CD14-positive monocyte (primary cell): ENCODE measurements around the gene RHOBTB3. TPM values are rescaled to one million over a fixed set of nuclear protein-coding genes. Genes with fewer than 3 reads are reported as not detected.
"Not testable (repeated sequence)": the region's sequence is repeated elsewhere in the genome, so short reads cannot be mapped to it uniquely, and the experiment has no call there.

Source experiments
- DNase-seq, 3 donors: peaks; one replicate each; pipeline ENCODE4 v3.0.0-alpha.2; 2011 to 2022
- H2AFZ ChIP-seq: 2 replicates; pipeline ENCODE4 v1.6.0; 2012; ENCODE audit warnings: mild to moderate bottlenecking, low read depth, low read length, inconsistent platforms; ENCODE audit not compliant: insufficient read depth, poor library complexity, severe bottlenecking
- H3K27ac ChIP-seq, 2 donors: 1 replicate in 1 of 2; 2 replicates in 1 of 2; pipeline ENCODE4 v1.5.1; 2012 to 2013; ENCODE audit warnings: low read length in 2 of 2, control low read depth in 1 of 2, inconsistent platforms in 1 of 2, low read depth in 1 of 2, mild to moderate bottlenecking in 1 of 2
- H3K27me3 ChIP-seq, 2 donors: one replicate each; pipeline versions ENCODE4 v1.6.0 to v1.6.1; 2011 to 2013; ENCODE audit warnings: low read length in 2 of 2; ENCODE audit not compliant: control insufficient read depth in 2 of 2, insufficient read depth in 2 of 2
- H3K36me3 ChIP-seq, 2 donors: replicated peaks in 1 of 2; 1 replicate in 1 of 2; 2 replicates in 1 of 2; pipeline versions ENCODE4 v1.5.1 to v1.6.1; 2012 to 2013; ENCODE audit warnings: low read length in 2 of 2, control low read depth in 1 of 2, inconsistent platforms in 1 of 2, mild to moderate bottlenecking in 1 of 2; ENCODE audit not compliant: insufficient read depth in 2 of 2, control insufficient read depth in 1 of 2
- H3K4me1 ChIP-seq, 2 donors: 1 replicate in 1 of 2; 2 replicates in 1 of 2; pipeline versions ENCODE4 v1.5.1 to v1.6.1; 2012 to 2013; ENCODE audit warnings: low read length in 2 of 2, control low read depth in 1 of 2, inconsistent platforms in 1 of 2, mild to moderate bottlenecking in 1 of 2, moderate library complexity in 1 of 2; ENCODE audit not compliant: insufficient read depth in 2 of 2, control insufficient read depth in 1 of 2
- H3K4me2 ChIP-seq: replicated peaks from 2 replicates; pipeline ENCODE3; 2012; ENCODE audit warnings: low read length, moderate library complexity, mild to moderate bottlenecking; ENCODE audit not compliant: poor library complexity, severe bottlenecking; ENCODE audit errors: extremely low read depth
- H3K4me3 ChIP-seq, 3 experiments: fragments of 200-600 bp in 1 of 3; sonication (generic) in 1 of 3; replicated peaks in 1 of 3; 1 replicate in 2 of 3; 2 replicates in 1 of 3; pipeline ENCODE4 v1.5.1; 2011 to 2013; ENCODE audit warnings: low read length in 3 of 3, mild to moderate bottlenecking in 3 of 3, control low read depth in 2 of 3, low read depth in 2 of 3, inconsistent platforms in 1 of 3, moderate library complexity in 1 of 3
- H3K79me2 ChIP-seq: 2 replicates; pipeline ENCODE4 v1.6.0; 2012; ENCODE audit warnings: mild to moderate bottlenecking, control low read depth, inconsistent platforms, low read length, moderate library complexity; ENCODE audit not compliant: insufficient read depth
- H3K9ac ChIP-seq: 2 replicates; pipeline ENCODE4 v1.6.0; 2017; ENCODE audit warnings: low read length, mild to moderate bottlenecking; ENCODE audit not compliant: insufficient read depth, poor library complexity, severe bottlenecking
- H3K9me3 ChIP-seq, 2 donors: replicated peaks in 1 of 2; 1 replicate in 1 of 2; 2 replicates in 1 of 2; pipeline versions ENCODE4 v1.5.1 to v1.6.1; 2012 to 2013; ENCODE audit warnings: low read length in 2 of 2, control low read depth in 1 of 2; ENCODE audit not compliant: control insufficient read depth in 1 of 2, insufficient read depth in 1 of 2
- H4K20me1 ChIP-seq: 2 replicates; pipeline ENCODE4 v1.6.0; 2012; ENCODE audit warnings: mild to moderate bottlenecking, low read length, control low read depth, moderate library complexity; ENCODE audit not compliant: insufficient read depth
- H3K27ac Mint-ChIP-seq, 7 donors: one replicate each; pipeline ENCODE4 v1.8.0; 2020; ENCODE audit warnings: mild to moderate bottlenecking in 7 of 7, mixed read lengths in 7 of 7, moderate library complexity in 6 of 7, inconsistent platforms in 2 of 7
- H3K27me3 Mint-ChIP-seq, 3 donors: one replicate each; pipeline ENCODE4 v1.8.0; 2021 to 2022; ENCODE audit warnings: low read depth in 3 of 3, mild to moderate bottlenecking in 3 of 3, mixed read lengths in 3 of 3, moderate library complexity in 3 of 3, inconsistent platforms in 1 of 3
- H3K36me3 Mint-ChIP-seq, 2 donors: one replicate each; pipeline ENCODE4 v1.8.0; 2020; ENCODE audit warnings: mixed read lengths in 2 of 2, inconsistent platforms in 1 of 2, mild to moderate bottlenecking in 1 of 2
- H3K4me1 Mint-ChIP-seq: one replicate; pipeline ENCODE4 v1.8.0; 2020; ENCODE audit warnings: mild to moderate bottlenecking, mixed read lengths
- H3K4me3 Mint-ChIP-seq, 2 donors: one replicate each; pipeline ENCODE4 v1.8.0; 2020; ENCODE audit warnings: mild to moderate bottlenecking in 2 of 2, mixed read lengths in 2 of 2, moderate library complexity in 1 of 2
- H3K9me3 Mint-ChIP-seq, 7 donors: one replicate each; pipeline ENCODE4 v1.8.0; 2020 to 2022; ENCODE audit warnings: mixed read lengths in 7 of 7, mild to moderate bottlenecking in 6 of 7, moderate library complexity in 6 of 7, inconsistent platforms in 2 of 7
- CTCF ChIP-seq: fragments of 200-600 bp; IDR thresholded peaks from one replicate; pipeline ENCODE4 v1.8.0; 2022; ENCODE audit warnings: antibody characterized with exemption, mild to moderate bottlenecking
- WGBS: methylation state at CpG from one replicate; pipeline ENCODE4 v1.1.5; 2013; ENCODE audit warnings: missing lambda C conversion rate; ENCODE audit not compliant: insufficient coverage; 5-methylcytosine and 5-hydroxymethylcytosine counted together
- intact Hi-C, 2 donors: fragments of 100-400 bp; cut with micrococcal nuclease; formaldehyde crosslinking; loops; one replicate each; pipeline versions ENCODE4 v1.15.0 to v1.15.1; 2023
- polyA plus RNA-seq, 3 donors: library from polyadenylated mRNA; depleted of rRNA in 1 of 3; unstranded in 2 of 3; stranded (reverse) in 1 of 3; fragments of 300-500 nt in 2 of 3; fragments of >200 nt in 1 of 3; fragmentation: Illumina TruSeq in 2 of 3; gene quantifications; 1 replicate in 2 of 3; 2 replicates in 1 of 3; pipeline ENCODE4 v1.2.3, GENCODE V29; 2012 to 2021

Gene RHOBTB3
- polyA plus RNA-seq, 3 donors = 0.41 to 1.5 (median 0.63) TPM

DNA sequence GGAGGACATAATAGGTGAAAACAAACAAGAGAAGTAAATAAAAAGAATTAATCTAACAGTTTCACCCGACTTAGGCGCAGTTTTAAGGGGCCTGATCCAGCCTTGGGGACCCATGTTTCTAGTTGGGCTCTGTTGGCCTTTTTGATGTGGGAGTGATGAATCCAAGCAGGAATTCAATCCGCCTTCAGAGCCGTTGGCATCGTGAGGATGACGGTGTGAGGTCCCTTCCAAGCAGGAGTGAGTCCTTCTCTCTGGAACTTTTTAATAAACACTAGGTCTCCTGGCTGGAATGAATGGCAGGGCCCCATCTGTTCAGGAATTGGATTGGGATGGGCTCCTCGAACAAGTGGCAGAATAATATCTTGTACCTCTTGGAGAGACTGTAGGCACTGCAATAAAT lies 22.3 kb upstream of the RHOBTB3 start:
- no peaks in the 10 kb centered on the region for H3K4me1 ChIP-seq
- TF ChIP-seq CTCF = no peak
- no peak overlapping the region for H3K27ac ChIP-seq
- peaks cover 0 to 2% (median 0%) of the 10 kb centered on the region in 3 donors for H3K27me3 Mint-ChIP-seq
- no peaks in the 10 kb centered on the region for H4K20me1 ChIP-seq
- no peak overlapping the region for H2AFZ ChIP-seq
- WGBS = 100% methylated on average over 2 of the region's 7 CpGs
- intact Hi-C loops = no loop called here
- H3K4me1 Mint-ChIP-seq = peaks cover 4% of the 10 kb centered on the region
- no peak overlapping the region for H3K4me3 ChIP-seq
- H3K27ac Mint-ChIP-seq = no peak overlapping the region
- H3K36me3 Mint-ChIP-seq = no peaks in the 10 kb centered on the region
- peaks cover 4 to 18% (median 6%) of the 10 kb centered on the region in 7 donors for H3K9me3 Mint-ChIP-seq
- H3K79me2 ChIP-seq = no peaks in the 10 kb centered on the region
- no peak overlapping the region for H3K4me2 ChIP-seq
- no peak for DNase-seq
- no peak overlapping the region for H3K4me3 Mint-ChIP-seq
- H3K9me3 ChIP-seq = peaks cover 0 to 3% of the 10 kb centered on the region in 2 donors
- no peak overlapping the region for H3K9ac ChIP-seq
- H3K36me3 ChIP-seq = no peaks in the 10 kb centered on the region
- no peaks in the 10 kb centered on the region for H3K27me3 ChIP-seq

GRCh38 chr5:95709967-95710650 lies 21.0 kb upstream of the RHOBTB3 start:
- Histone ChIP-seq H3K9ac (no peak overlapping the region), H3K27me3 (no peaks in the 10 kb centered on the region), H3K9me3 (peaks cover 0 to 3% of the 10 kb centered on the region in 2 donors), H2AFZ (no peak overlapping the region), H3K4me2 (no peak overlapping the region), H3K79me2 (no peaks in the 10 kb centered on the region), H3K36me3 (no peaks in the 10 kb centered on the region), H4K20me1 (no peaks in the 10 kb centered on the region), H3K4me1 (peaks cover 6 to 11% of the 10 kb centered on the region in 2 donors), H3K27ac (no peak overlapping the region), H3K4me3 (no peak overlapping the region)
- peaks cover 11% of the 10 kb centered on the region for H3K4me1 Mint-ChIP-seq
- H3K27ac Mint-ChIP-seq = no peak overlapping the region
- H3K27me3 Mint-ChIP-seq = peaks cover 0 to 2% (median 0%) of the 10 kb centered on the region in 3 donors
- DNase-seq = no peak
- TF ChIP-seq CTCF = no peak
- no peaks in the 10 kb centered on the region for H3K36me3 Mint-ChIP-seq
- 91% methylated on average over 12 of the region's 15 CpGs for whole genome bisulfite sequencing
- peaks cover 4 to 18% (median 6%) of the 10 kb centered on the region in 7 donors for H3K9me3 Mint-ChIP-seq
- no peak overlapping the region for H3K4me3 Mint-ChIP-seq
- intact Hi-C loops = no loop called here

GRCh38 chr5:95710651-95711500 lies 20.3 kb upstream of the RHOBTB3 start:
- H3K79me2 ChIP-seq, H2AFZ ChIP-seq, H3K27ac ChIP-seq, H3K36me3 ChIP-seq, H3K9me3 ChIP-seq, H3K4me3 Mint-ChIP-seq, H3K27me3 Mint-ChIP-seq, H3K4me2 ChIP-seq, H3K27me3 ChIP-seq, H4K20me1 ChIP-seq, DNase-seq, H3K9ac ChIP-seq, H3K36me3 Mint-ChIP-seq, H3K4me3 ChIP-seq, intact Hi-C loops: not testable (repeated sequence)
- peak overlapping the region in 1 of 7 donors; percentile 8 for H3K27ac Mint-ChIP-seq
- H3K4me1 ChIP-seq = peaks cover 6 to 11% of the 10 kb centered on the region in 2 donors
- 98% methylated on average over 19 of the region's 23 CpGs for WGBS
- peaks cover 4 to 18% (median 6%) of the 10 kb centered on the region in 7 donors for H3K9me3 Mint-ChIP-seq
- H3K4me1 Mint-ChIP-seq = peaks cover 18% of the 10 kb centered on the region
